GM20431 (cell line): ENCODE data around the gene RABL6.
"Not testable (repeated sequence)": the region's sequence is repeated elsewhere in the genome, so short reads cannot be mapped to it uniquely, and the experiment has no call there.

Experiments
- in situ Hi-C: fragments of 300-500 bp; cut with MseI, MboI; formaldehyde crosslinking; loops from one replicate; pipeline ENCODE4 v1.15.0; 2020; ENCODE audit warnings: low sequenced_read_pairs; ENCODE audit not compliant: unreplicated experiment

Gene RABL6

DNA sequence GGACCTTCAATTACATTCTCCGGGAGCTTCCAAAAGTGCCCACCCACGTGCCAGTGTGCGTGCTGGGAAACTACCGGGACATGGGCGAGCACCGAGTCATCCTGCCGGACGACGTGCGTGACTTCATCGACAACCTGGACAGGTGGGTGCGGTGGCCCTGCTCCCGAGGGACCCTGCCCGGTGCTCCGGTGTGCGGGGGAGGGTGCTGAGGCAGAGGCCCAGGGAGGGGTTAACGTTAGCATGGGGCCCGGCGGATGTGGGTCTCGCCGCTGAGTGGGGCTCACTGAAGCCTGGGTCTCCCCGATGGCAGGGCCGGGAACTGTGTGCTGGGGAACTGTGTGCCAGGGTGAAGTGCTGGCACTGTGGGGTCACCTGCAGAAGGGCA, 24.0 kb downstream of the RABL6 start:
- in situ Hi-C loops: no loop called here

DNA sequence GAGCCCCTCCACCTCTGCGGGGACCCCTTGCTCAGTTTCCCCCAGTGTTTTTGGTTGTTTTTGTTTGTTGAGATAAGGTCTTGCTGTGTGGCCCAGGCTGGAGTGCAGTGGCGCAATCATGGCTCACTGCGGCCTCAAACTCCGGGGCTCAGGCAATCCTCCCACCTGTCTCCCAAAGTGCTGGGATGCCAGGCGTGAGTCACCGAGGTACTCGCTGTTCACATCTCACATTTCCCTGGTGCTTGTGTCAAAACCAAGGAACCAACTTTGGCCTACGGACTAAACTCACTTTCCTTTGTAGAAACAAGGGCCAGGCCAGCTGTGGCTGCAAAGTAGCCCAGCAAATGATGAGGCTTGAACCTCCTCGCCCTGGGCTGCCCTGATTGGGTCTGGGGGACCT, 24.8 kb downstream of the RABL6 start:
- in situ Hi-C loops: no loop called here

GRCh38 chr9:136833381-136834048, 25.8 kb downstream of the RABL6 start:
- in situ Hi-C loops: not testable (repeated sequence)

DNA sequence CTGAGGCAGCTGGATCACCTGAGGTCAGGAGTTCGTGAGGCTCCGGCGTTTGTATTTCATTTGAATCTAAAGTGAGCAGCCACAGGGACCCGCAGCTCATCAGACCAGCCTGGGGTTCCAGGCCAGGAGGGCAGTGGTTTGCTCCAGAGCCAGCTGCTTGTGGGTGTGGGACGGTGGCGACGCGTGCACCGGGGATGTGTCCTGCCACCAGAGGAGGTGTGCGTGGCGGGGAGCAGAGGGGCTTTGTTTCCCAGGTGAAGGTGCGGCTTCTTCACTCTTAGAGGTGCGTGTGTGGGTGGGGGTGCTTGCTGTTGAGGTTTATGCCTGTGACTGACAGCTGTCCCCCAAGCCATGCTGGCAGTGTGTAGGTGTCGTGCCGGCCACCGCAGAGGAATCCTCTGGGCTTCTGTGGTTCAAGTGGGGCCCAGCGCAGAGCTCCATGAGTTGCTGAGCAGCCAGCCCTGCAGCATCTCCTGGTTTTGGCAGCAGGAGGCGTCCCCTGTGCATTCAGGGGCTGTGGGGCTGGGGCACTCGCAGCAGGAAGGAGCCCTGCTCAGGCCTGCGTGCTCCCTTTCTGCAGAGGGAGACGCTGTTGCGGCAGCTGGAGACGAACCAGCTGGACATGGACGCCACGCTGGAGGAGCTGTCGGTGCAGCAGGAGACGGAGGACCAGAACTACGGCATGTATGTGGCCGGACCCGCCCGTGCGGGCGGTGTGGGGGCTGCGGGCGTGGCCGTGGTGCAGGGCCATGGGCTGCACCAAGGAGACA, 27.6 kb downstream of the RABL6 start:
- in situ Hi-C loops: no loop called here

DNA sequence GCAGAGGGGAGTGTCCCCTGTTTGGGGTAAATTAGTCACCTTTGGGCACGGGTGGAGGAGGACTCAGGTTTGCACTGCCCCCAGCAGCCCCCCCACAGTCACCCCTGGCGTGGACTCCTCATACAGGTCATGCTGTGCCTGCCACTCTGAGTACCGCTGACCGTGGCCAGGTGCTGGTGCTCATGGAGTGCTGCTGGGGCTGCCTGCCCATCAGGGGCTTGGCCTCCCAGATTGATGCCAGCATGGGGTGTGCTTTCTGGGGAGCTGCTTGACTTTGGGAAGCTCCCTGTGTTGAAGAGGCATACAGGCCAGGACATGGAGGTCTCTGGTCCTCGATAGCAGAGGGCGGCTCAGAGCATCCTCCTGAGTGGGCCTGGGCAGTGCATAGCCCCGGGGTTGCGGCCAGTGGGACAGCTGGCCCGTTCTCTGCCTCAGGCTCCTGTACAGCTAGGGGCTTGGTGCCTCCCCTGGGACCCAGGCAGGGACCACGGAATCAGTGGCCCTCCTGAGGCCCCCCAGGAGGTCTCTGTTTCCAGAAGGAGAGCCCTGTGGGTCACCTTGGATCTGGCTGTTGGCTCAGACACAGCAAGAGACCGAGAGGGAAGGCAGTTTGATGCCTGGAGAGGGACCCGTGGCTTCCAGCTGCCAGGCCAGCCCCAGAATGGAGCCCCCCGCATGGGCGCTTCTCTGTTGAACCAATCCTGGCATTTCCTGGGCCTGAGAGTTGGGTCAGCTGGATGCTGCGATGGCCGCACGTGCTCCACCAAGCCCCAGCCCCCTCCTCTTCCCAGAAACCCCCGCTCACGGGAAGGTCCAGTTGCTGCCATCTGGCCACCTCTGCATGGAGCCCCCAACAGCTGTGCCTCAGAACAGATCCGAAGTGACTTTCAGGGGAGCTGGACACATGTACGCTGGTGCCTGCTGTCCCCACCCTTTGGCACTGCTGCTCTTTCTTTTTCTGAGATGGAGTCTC, 28.5 kb downstream of the RABL6 start:
- in situ Hi-C loops: no loop called here

DNA sequence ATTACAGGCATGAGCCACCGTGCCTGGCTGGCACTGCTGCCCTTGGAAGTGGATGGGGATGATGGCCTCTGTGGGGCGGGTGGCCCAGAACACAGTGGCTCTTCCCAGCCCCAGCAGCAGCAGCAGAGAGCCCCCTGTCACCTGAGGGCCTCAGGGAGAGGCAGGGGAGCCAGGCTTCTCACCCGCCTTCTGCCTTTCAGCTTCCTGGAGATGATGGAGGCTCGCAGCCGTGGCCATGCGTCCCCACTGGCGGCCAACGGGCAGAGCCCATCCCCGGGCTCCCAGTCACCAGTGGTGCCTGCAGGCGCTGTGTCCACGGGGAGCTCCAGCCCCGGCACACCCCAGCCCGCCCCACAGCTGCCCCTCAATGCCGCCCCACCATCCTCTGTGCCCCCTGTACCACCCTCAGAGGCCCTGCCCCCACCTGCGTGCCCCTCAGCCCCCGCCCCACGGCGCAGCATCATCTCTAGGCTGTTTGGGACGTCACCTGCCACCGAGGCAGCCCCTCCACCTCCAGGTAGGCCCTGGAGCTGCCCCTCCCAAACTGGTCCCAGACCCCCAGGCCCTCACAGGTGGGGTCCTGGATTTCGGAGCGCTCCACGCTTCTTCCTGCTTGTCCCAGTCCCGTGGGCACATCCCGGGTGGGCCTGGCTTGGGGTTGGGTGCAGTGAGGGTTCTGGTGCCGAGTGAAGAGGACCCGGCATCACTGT, 29.6 kb downstream of the RABL6 start:
- in situ Hi-C loops: no loop called here

DNA sequence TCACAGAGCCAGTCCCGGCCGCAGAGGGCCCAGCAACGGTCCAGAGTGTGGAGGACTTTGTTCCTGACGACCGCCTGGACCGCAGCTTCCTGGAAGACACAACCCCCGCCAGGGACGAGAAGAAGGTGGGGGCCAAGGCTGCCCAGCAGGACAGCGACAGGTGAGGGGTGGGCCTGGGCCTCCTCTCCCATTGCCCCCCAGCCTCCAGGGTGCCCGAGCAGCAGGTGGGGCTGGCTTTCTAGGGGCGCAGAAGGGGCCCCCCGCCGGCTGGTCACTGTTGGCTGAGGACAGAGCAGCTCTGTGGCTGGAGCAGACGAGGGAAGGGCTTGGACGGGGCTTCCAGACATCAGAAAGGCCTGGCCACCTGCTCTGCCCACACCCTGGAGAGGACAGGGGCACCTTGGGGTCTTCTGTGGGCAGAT, 30.1 kb downstream of the RABL6 start:
- in situ Hi-C loops: not testable (repeated sequence)

- in situ Hi-C loops: no loop called here
Measured at GRCh38 chr9:136838314-136839228, 30.8 kb downstream of the RABL6 start.

DNA sequence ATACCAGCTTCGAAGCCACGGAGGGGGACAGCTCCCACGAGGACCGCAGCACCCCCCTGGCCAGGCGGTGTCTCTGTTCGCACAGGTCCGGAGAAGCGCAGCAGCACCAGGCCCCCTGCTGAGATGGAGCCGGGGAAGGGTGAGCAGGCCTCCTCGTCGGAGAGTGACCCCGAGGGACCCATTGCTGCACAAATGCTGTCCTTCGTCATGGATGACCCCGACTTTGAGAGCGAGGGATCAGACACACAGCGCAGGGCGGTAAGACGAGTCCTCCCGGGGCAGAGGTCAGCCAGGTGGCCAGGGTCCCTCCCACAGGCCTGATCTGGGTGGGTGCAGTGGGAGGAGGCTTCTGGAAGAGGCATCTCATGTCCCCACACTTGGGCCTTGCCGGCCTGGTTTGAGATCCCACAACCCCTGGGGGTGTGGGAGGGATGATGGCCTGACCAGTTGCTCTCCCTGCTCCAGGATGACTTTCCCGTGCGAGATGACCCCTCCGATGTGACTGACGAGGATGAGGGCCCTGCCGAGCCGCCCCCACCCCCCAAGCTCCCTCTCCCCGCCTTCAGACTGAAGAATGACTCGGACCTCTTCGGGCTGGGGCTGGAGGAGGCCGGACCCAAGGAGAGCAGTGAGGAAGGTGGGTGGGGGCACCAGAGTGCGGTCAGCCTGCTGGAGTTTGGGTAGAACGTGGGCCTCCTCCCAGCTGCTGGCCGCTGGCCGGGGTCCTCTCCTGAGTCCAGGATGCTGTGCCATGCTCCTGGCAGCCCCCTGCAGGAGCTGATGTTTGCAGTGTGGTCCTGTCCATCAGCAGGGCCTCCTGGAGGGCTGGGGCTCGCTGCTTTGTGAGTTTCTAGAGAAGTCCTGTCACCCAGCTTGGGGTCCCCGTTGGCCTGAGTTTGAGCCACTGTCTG, 31.7 kb downstream of the RABL6 start:
- in situ Hi-C loops: no loop called here

- in situ Hi-C loops: no loop called here
Measured at GRCh38 chr9:136840140-136840876, 32.6 kb downstream of the RABL6 start.

GRCh38 chr9:136840877-136841645, 33.3 kb downstream of the RABL6 start:
- in situ Hi-C loops: no loop called here

DNA sequence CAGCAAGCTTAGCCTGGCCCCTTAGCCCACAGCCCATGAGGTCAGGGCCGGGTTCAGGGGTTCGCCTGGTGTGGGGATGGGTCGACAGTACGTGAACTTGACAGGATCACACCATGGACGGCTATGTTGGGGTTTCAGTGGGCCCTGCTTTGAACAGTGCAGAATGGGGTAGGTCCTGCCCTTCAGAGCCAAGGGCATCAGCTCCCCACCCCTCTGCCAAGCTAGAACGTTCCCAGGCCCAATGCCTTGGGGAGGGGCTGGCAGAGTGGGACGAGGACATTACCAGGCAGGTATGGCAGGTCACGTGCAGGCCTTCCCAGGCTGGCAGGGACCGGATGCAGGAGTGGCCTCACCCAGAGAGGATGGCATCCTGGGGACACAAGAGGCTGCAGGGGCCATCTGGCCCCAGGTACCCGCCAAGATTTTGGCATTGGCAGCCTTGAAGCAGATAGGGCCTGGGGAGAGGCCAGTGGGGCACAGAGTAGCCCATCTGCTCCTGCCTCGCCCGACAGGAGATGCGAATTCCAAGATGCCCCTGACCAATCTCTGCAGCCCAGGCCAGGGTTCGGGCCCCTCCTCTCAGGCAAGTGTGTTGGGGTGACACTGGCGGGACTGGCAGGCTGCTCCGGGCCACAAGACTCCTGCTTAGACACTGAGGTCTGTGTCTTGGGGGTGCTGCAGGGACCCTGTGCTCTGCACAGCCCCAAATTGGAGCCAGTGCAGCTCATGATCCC, 34.1 kb downstream of the RABL6 start:
- in situ Hi-C loops: not testable (repeated sequence)

DNA sequence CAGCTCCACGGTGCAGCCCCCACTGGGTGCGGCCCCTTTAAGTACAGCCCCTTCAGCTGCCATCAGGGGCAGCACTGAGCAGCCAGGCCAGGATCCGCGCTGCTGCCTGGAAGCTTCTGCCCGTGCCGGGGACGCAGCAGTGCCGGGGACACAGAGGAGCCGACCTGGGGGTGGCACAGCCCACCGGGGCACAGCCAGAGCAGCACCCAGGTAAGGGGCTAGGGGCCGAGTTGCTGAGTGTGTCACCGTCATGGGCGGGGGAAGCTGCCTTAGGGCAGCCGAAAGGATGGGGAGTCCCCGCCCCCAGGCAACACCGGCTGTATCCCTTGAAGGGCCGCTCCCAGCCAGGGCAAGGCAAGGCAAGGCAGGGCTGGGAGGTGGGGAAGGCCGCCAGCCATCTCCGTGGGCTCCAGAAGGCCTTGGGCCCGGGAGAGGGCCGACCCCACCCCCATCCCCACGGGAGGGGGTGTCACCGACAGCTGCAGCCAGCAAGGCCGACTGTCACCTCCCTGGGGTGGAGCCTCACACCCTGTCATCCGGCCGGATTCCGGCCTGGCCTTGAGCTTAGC, 34.7 kb downstream of the RABL6 start, which contains the start of gene AJM1:
Gene AJM1, plus strand, starts transcription at position 99 of the 569 bp plus-strand sequence. CDS start 1,937 bp downstream, outside the sequence.
- in situ Hi-C loops: not testable (repeated sequence)

DNA sequence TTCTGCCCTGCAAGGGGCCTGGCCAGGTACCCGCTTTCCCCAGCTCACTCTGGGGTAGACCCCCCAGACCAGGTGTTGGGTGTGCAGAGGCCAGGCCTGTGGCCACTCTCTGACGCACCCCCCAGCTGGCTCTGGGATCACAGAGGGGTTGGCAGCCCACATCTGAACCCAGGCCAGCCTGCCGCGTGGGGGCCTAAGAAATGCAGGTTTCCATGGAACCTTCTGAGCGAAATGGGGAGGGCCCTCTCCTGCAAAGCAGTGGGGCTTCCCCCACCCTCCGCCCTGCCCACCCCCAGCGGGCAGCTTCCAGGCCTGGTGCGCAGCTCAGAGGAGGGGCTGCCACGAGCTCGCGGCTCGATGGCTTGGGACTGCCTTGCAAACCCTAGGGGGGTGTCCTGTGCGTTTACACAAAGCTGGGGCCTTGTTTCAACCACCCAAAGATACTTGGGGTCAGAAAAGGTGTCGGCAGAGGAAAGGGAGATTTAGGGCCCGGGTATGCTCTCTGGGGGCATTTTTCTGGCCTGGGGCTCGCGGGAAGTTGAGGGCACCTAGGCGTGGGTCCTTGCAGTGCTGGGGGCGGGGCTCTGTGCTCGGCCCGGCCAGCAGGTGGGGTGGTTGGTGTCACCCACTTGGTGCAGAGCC, 35.5 kb downstream of the RABL6 start:
- in situ Hi-C loops: not testable (repeated sequence)
